BE2C (cell line): Measurements from ENCODE around the gene SENP1.

Source experiments
- DNase-seq: peaks from one replicate; pipeline ENCODE4 v3.0.0-alpha.2; 2020
- H3K27me3 ChIP-seq: fragments of 250-450 bp; sonication (Bioruptor Pico); 2 replicates; pipeline ENCODE4 v1.5.1; 2020; ENCODE audit warnings: mild to moderate bottlenecking
- H3K36me3 ChIP-seq: fragments of 250-450 bp; sonication (Bioruptor Pico); 2 replicates; pipeline ENCODE4 v1.5.1; 2020; ENCODE audit warnings: mild to moderate bottlenecking
- H3K4me1 ChIP-seq: fragments of 250-450 bp; sonication (Bioruptor Pico); 2 replicates; pipeline ENCODE4 v1.5.1; 2020
- H3K4me3 ChIP-seq: 2 replicates; pipeline ENCODE4 v1.5.1; 2011; ENCODE audit warnings: low read depth, low read length
- H3K9me3 ChIP-seq: fragments of 250-450 bp; sonication (Bioruptor Pico); 2 replicates; pipeline ENCODE4 v1.5.1; 2020
- CTCF ChIP-seq: IDR thresholded peaks from 2 replicates; pipeline ENCODE4 v1.5.1; 2012; ENCODE audit warnings: mild to moderate bottlenecking, low read depth, low read length

SENP1 gene

GRCh38 chr12:48069241-48069640 lies 36.6 kb downstream of the SENP1 start:
- no peaks in the 10 kb centered on the region for H3K4me1 ChIP-seq
- H3K4me3 ChIP-seq = no peak overlapping the region
- DNase-seq = no peak
- H3K36me3 ChIP-seq = peaks cover 55% of the 10 kb centered on the region
- TF ChIP-seq CTCF = no peak
- no peaks in the 10 kb centered on the region for H3K27me3 ChIP-seq
- H3K9me3 ChIP-seq = no peaks in the 10 kb centered on the region

GRCh38 chr12:48068457-48068856 lies 37.4 kb downstream of the SENP1 start:
- no peaks in the 10 kb centered on the region for H3K4me1 ChIP-seq
- no peaks in the 10 kb centered on the region for H3K27me3 ChIP-seq
- DNase-seq = no peak
- H3K4me3 ChIP-seq = no peak overlapping the region
- H3K9me3 ChIP-seq = no peaks in the 10 kb centered on the region
- TF ChIP-seq CTCF = no peak
- H3K36me3 ChIP-seq = peaks cover 55% of the 10 kb centered on the region

GRCh38 chr12:48067250-48067938 lies 38.5 kb downstream of the SENP1 start:
- no peaks in the 10 kb centered on the region for H3K9me3 ChIP-seq
- H3K4me1 ChIP-seq = no peaks in the 10 kb centered on the region
- DNase-seq = no peak
- no peak for TF ChIP-seq CTCF
- H3K27me3 ChIP-seq = no peaks in the 10 kb centered on the region
- no peak overlapping the region for H3K4me3 ChIP-seq
- H3K36me3 ChIP-seq = peaks cover 63% of the 10 kb centered on the region

GRCh38 chr12:48065041-48065440 lies 40.8 kb downstream of the SENP1 start:
- Histone ChIP-seq H3K36me3 (peaks cover 62% of the 10 kb centered on the region), H3K9me3 (no peaks in the 10 kb centered on the region)
- no peak for DNase-seq

GRCh38 chr12:48063530-48063929 lies 42.3 kb downstream of the SENP1 start:
- H3K27me3 ChIP-seq = no peaks in the 10 kb centered on the region
- no peaks in the 10 kb centered on the region for H3K4me1 ChIP-seq
- H3K9me3 ChIP-seq = 0 out of 2 replicates have a peak, but pooled peaks cover 4% of the 10 kb centered on the region
- no peak for TF ChIP-seq CTCF
- peaks cover 71% of the 10 kb centered on the region for H3K36me3 ChIP-seq
- no peak overlapping the region for H3K4me3 ChIP-seq
- DNase-seq = no peak

More at GRCh38 chr12:48065041-48065440, 40.8 kb downstream of the SENP1 start:
- no peaks in the 10 kb centered on the region for H3K27me3 ChIP-seq
- no peaks in the 10 kb centered on the region for H3K4me1 ChIP-seq
- no peak overlapping the region for H3K4me3 ChIP-seq
- TF ChIP-seq CTCF = no peak

GRCh38 chr12:48061938-48062719 lies 43.8 kb downstream of the SENP1 start:
- Histone ChIP-seq H3K4me3 (no peak overlapping the region), H3K9me3 (0 out of 2 replicates have a peak, but pooled peaks cover 4% of the 10 kb centered on the region), H3K4me1 (no peaks in the 10 kb centered on the region), H3K27me3 (no peaks in the 10 kb centered on the region), H3K36me3 (peaks cover 73% of the 10 kb centered on the region)
- no peak for DNase-seq
- no peak for TF ChIP-seq CTCF
